Measurements from ENCODE around the gene DPH1.

GRCh38 chr17:2061441-2061958 lies 31.5 kb downstream of the DPH1 start:
- TF ChIP-seq POLR2A (IDR thresholded peaks at IDR 0.05), result no peak
- peak in 1 of 4 experiments; percentile 16 for TF ChIP-seq CTCF (IDR thresholded peaks at IDR 0.05)

Data from gastroesophageal sphincter (tissue), 3 donors.